ENCODE results near the gene MIR17HG.

GRCh38 chr13:91355826-91356710, 8.6 kb downstream of the MIR17HG start:
- TF ChIP-seq CTCF (conservative IDR thresholded peaks at IDR 0.05) = no peak
- TF ChIP-seq EZH2 (IDR thresholded peaks at IDR 0.05; ENCODE audit: low read depth) = no peak
